PC-3 (cell line): Measurements from ENCODE around the gene ANAPC4. TPM values are rescaled to one million over a fixed set of nuclear protein-coding genes. Genes with fewer than 3 reads are reported as not detected.

Experiments used
- ATAC-seq: fragments of 200-7000 bp; cut with Tn5 transposase; 2 replicates; pipeline ENCODE4 v1.9.1; 2020; ENCODE audit warnings: mild to moderate bottlenecking, moderate library complexity
- BruUV-seq: library from RNA; stranded (reverse); fragments of 400-500 nt; replicated peaks from 2 replicates; lab custom pipeline; 2021; lab: Mats Ljungman, UMichigan
- CTCF ChIA-PET: fragments of 300-600 bp; sonication (Branson Sonifier 250); formaldehyde crosslinking; loops from one replicate; lab custom pipeline; 2022; ENCODE audit warnings: antibody characterized with exemption; lab: Charles Lee
- POLR2A ChIA-PET: fragments of 300-600 bp; sonication (Branson Sonifier 250); formaldehyde crosslinking; loops from one replicate; lab custom pipeline; 2022; ENCODE audit warnings: antibody characterized with exemption; ENCODE audit not compliant: unreplicated experiment; lab: Charles Lee
- DNase-seq: peaks from one replicate; pipeline ENCODE4 v3.0.0-alpha.2; 2015
- H2AFZ ChIP-seq: fragments of 300-600 bp; sonication (generic); 2 replicates; pipeline ENCODE4 v1.6.0; 2016; ENCODE audit warnings: antibody characterized with exemption, low read length
- H3F3A ChIP-seq: fragments of 300-600 bp; sonication (generic); one replicate; pipeline ENCODE4 v1.6.0; 2017; ENCODE audit warnings: antibody characterized with exemption, low read length, control low read depth, mild to moderate bottlenecking; ENCODE audit not compliant: unreplicated experiment
- H3K27ac ChIP-seq: fragments of 300-600 bp; sonication (generic); 2 replicates; pipeline ENCODE4 v1.5.1; 2016; ENCODE audit warnings: mild to moderate bottlenecking, low read length
- H3K27me3 ChIP-seq: fragments of 300-600 bp; sonication (generic); 2 replicates; pipeline ENCODE4 v1.6.1; 2016; ENCODE audit warnings: low read length, mixed read lengths
- H3K36me3 ChIP-seq: fragments of 300-600 bp; sonication (generic); 2 replicates; pipeline ENCODE4 v1.6.1; 2016; ENCODE audit warnings: low read depth, mixed run types, low read length, mixed read lengths
- H3K4me1 ChIP-seq: fragments of 300-600 bp; sonication (generic); 2 replicates; pipeline ENCODE4 v1.5.1; 2016; ENCODE audit warnings: low read length; ENCODE audit not compliant: insufficient read depth
- H3K4me2 ChIP-seq: fragments of 300-600 bp; sonication (generic); 2 replicates; pipeline ENCODE4 v1.6.0; 2016; ENCODE audit warnings: low read length
- H3K4me3 ChIP-seq: fragments of 300-600 bp; sonication (generic); 2 replicates; pipeline ENCODE4 v1.5.1; 2016; ENCODE audit warnings: mild to moderate bottlenecking, low read length, mixed read lengths
- H3K79me2 ChIP-seq: fragments of 300-600 bp; sonication (generic); 2 replicates; pipeline ENCODE4 v1.6.1; 2017; ENCODE audit warnings: low read length, mixed read lengths
- H3K9ac ChIP-seq: fragments of 300-600 bp; sonication (generic); 2 replicates; pipeline ENCODE4 v1.6.0; 2016; ENCODE audit warnings: mild to moderate bottlenecking, low read length
- H3K9me2 ChIP-seq: fragments of 300-600 bp; sonication (generic); replicated peaks from 2 replicates; pipeline ENCODE4 v1.6.1; 2016; ENCODE audit warnings: mixed run types, low read length, mixed read lengths
- H3K9me3 ChIP-seq: fragments of 300-600 bp; sonication (generic); 2 replicates; pipeline ENCODE4 v1.6.1; 2016; ENCODE audit warnings: low read length, mixed read lengths
- H4K20me1 ChIP-seq: fragments of 300-600 bp; sonication (generic); 2 replicates; pipeline ENCODE4 v1.6.1; 2016; ENCODE audit warnings: low read length, mixed read lengths
- CTCF ChIP-seq: fragments of 300-600 bp; sonication (generic); conservative IDR thresholded peaks from 2 replicates; pipeline ENCODE4 v1.5.1; 2017; ENCODE audit warnings: antibody characterized with exemption, low read depth, mild to moderate bottlenecking, low read length
- EZH2 ChIP-seq: fragments of 300-600 bp; sonication (generic); IDR thresholded peaks from one replicate; pipeline ENCODE4 v1.6.1; 2017; ENCODE audit warnings: antibody characterized with exemption, mild to moderate bottlenecking, low read length; ENCODE audit not compliant: unreplicated experiment
- EZH2phosphoT487 ChIP-seq: fragments of 300-600 bp; sonication (generic); IDR thresholded peaks from 2 replicates; pipeline ENCODE4 v1.6.1; 2018; ENCODE audit warnings: mild to moderate bottlenecking, antibody characterized with exemption, low read length, borderline replicate concordance
- intact Hi-C: fragments of 100-400 bp; cut with micrococcal nuclease; formaldehyde crosslinking; loops from 2 replicates; pipeline ENCODE4 v1.9.0; 2023
- total RNA-seq: library from RNA; depleted of rRNA; stranded (reverse); fragments of >200 nt; gene quantifications from 2 replicates; pipeline ENCODE4 v1.2.3, GENCODE V29; 2014

Gene ANAPC4
- total RNA-seq, 1 experiment from 2014 or later, result 11.3 TPM

- Histone ChIP-seq H3K27ac (no peak overlapping the region), H3K4me1 (no peaks in the 10 kb centered on the region), H3K9ac (no peak overlapping the region), H3K27me3 (no peaks in the 10 kb centered on the region), H3K4me2 (no peak overlapping the region), H2AFZ (no peak overlapping the region), H3F3A (no peaks in the 10 kb centered on the region), H3K36me3 (peaks cover 16% of the 10 kb centered on the region; the same call in 1 of the 2 replicates), H3K9me2 (no peaks in the 10 kb centered on the region), H3K4me3 (no peak overlapping the region), H4K20me1 (no peaks in the 10 kb centered on the region), H3K79me2 (no peaks in the 10 kb centered on the region), H3K9me3 (no peaks in the 10 kb centered on the region)
- BruUV-seq, result no TSS peak
- intact Hi-C loops, result no loop called here
- no peak for ATAC-seq
- TF ChIP-seq EZH2phosphoT487 (no peak), EZH2 (no peak), CTCF (no peak)
- DNase-seq, result no peak
- ChIA-PET CTCF (no interaction called here), POLR2A (no interaction called here)
These were observed 33.9 kb downstream of the ANAPC4 start for GRCh38 chr4:25410820-25411529.

GRCh38 chr4:25413261-25413660, 36.2 kb downstream of the ANAPC4 start:
- CTCF ChIA-PET, result no interaction called here
- TF ChIP-seq EZH2phosphoT487 (no peak), EZH2 (no peak), CTCF (no peak)
- no peak overlapping the region for H3K9ac ChIP-seq
- DNase-seq (no peak), ATAC-seq (no peak)
- no peaks in the 10 kb centered on the region for H3F3A ChIP-seq
- intact Hi-C loops, result no loop called here
- H3K4me1 ChIP-seq, result no peaks in the 10 kb centered on the region
- POLR2A ChIA-PET, result no interaction called here
- H3K79me2 ChIP-seq, result no peaks in the 10 kb centered on the region
- no peak overlapping the region for H2AFZ ChIP-seq
- no peak overlapping the region for H3K27ac ChIP-seq
- peaks cover 13% of the 10 kb centered on the region for H3K36me3 ChIP-seq
- H3K4me2 ChIP-seq, result no peak overlapping the region
- H3K27me3 ChIP-seq, result no peaks in the 10 kb centered on the region
- no peak overlapping the region for H3K4me3 ChIP-seq
- BruUV-seq, result no TSS peak
- no peaks in the 10 kb centered on the region for H3K9me3 ChIP-seq
- no peaks in the 10 kb centered on the region for H4K20me1 ChIP-seq
- no peaks in the 10 kb centered on the region for H3K9me2 ChIP-seq

GRCh38 chr4:25417014-25417413, 40.0 kb downstream of the ANAPC4 start:
- Histone ChIP-seq H4K20me1 (no peaks in the 10 kb centered on the region), H3K9ac (no peak overlapping the region), H2AFZ (no peak overlapping the region), H3K4me1 (no peaks in the 10 kb centered on the region), H3K36me3 (no peaks in the 10 kb centered on the region; the same call in none of the 2 replicates), H3K9me3 (no peaks in the 10 kb centered on the region), H3K79me2 (no peaks in the 10 kb centered on the region), H3K27me3 (no peaks in the 10 kb centered on the region), H3K4me2 (no peak overlapping the region), H3K9me2 (no peaks in the 10 kb centered on the region), H3K27ac (no peak overlapping the region), H3K4me3 (no peak overlapping the region), H3F3A (no peaks in the 10 kb centered on the region)
- DNase-seq (no peak), ATAC-seq (no peak)
- TF ChIP-seq CTCF, result no peak
- TF ChIP-seq EZH2, result no peak
- no peak for TF ChIP-seq EZH2phosphoT487
- CTCF ChIA-PET, result no interaction called here
- no TSS peak for BruUV-seq
- intact Hi-C loops, result no loop called here
- POLR2A ChIA-PET, result no interaction called here
